Epithelial cell of proximal tubule (primary cell): ENCODE measurements around the gene PHLDA3. TPM values are rescaled to one million over a fixed set of nuclear protein-coding genes. Genes with fewer than 3 reads are reported as not detected.

Experiments used
- DNase-seq: peaks from one replicate; pipeline ENCODE4 v3.0.0-alpha.2; 2011; ENCODE audit warnings: low read depth
- H3K4me3 ChIP-seq: 2 replicates; pipeline ENCODE4 v1.5.1; 2011; ENCODE audit warnings: low read depth, mild to moderate bottlenecking, low read length
- CTCF ChIP-seq: conservative IDR thresholded peaks from 2 replicates; pipeline ENCODE4 v1.5.1; 2012; ENCODE audit warnings: low read depth, mild to moderate bottlenecking, low read length
- total RNA-seq: library from RNA; depleted of rRNA; stranded (reverse); fragments of >200 nt; gene quantifications from 2 replicates; pipeline ENCODE4 v1.2.3, GENCODE V29; 2015

PHLDA3 gene
- total RNA-seq, 1 donor from 2014 or later: 53.9 TPM

- no peak for TF ChIP-seq CTCF
- no peak overlapping the region for H3K4me3 ChIP-seq
- no peak for DNase-seq
Observed at GRCh38 chr1:201486187-201486586, 17.2 kb upstream of the PHLDA3 start.

- DNase-seq: no peak
- no peak overlapping the region for H3K4me3 ChIP-seq
- no peak for TF ChIP-seq CTCF
Observed at GRCh38 chr1:201485184-201485774, 16.3 kb upstream of the PHLDA3 start.

- DNase-seq: no peak
- H3K4me3 ChIP-seq: no peak overlapping the region
- TF ChIP-seq CTCF: no peak
Observed at GRCh38 chr1:201483373-201483949, 14.5 kb upstream of the PHLDA3 start.

- H3K4me3 ChIP-seq: no peak overlapping the region
- DNase-seq: no peak
- TF ChIP-seq CTCF: no peak
Observed at GRCh38 chr1:201482755-201483154, 13.8 kb upstream of the PHLDA3 start.

DNA sequence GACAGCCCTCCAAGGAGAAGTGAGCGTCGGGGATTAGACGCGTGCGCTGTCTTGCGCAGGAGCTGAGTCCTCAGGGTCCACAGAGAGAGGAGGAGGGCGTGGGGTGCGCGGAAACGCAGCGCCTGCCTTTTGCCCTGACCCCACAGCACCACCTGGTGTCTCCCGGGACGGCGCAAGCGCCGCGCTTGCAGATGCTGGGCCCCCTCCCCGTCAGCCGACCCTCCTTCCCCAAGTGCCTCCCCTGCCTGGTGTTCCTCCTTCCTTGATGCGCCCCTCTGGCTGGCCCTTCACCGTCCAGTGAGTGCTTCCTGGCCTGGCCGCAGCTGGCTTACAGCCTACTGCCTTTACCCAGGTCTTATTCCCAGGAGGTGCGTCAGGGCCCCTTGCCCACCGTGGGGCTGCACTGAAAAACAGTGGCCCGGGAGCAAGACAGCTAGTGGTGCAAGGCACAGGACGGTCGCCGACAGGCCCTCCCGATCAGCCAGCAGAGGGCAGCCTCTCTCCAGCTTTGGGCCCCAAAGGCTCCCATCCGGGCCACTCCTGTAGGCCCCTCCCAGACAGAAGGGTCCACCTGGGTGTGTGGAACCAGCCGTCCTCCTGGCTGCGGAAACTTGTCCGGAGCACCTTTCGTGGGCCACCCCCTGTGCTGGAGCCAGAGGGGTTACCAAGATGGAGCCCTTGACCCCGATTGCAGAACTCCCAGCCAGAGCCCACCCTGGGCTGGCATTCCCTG is 12.9 kb upstream of the PHLDA3 start:
- DNase-seq: no peak
- TF ChIP-seq CTCF: peak; percentile 69
- peak overlapping the region; percentile 40 for H3K4me3 ChIP-seq

DNA sequence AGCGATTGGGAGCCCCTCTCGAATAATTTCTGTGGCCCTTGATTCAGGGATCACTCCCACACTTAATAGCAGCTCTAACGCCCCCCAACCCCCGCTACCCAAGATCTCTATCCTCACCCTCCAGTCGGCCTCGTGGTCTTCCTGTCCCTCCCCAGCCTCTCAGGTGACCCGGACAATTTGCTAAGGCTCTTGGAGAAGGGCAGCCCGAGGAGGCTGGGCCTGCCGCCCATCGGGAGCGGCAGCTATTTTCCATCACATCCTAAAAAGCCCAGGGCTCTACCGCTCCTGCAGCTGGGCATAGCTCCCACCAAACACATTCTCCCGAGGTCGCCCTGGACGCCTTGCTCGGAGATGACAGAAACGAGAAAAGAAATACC is 12.0 kb upstream of the PHLDA3 start:
- H3K4me3 ChIP-seq: peak overlapping the region; percentile 42
- no peak for TF ChIP-seq CTCF
- no peak for DNase-seq
